Tibial artery (tissue), 4 donors: Measurements from ENCODE around the gene EYS.

ENCODE experiments used
- DNase-seq, 2 donors: peaks; one replicate each; pipeline ENCODE4 v3.0.0-alpha.2; 2019
- H3K27ac ChIP-seq, 2 donors: fragments of 200-600 bp; sonication (generic) in 1 of 2; 1 replicate in 1 of 2; 2 replicates in 1 of 2; pipeline ENCODE4 v1.5.1; 2018 to 2019; ENCODE audit warnings: mild to moderate bottlenecking in 1 of 2
- H3K27me3 ChIP-seq, 2 donors: fragments of 200-600 bp; sonication (generic) in 1 of 2; one replicate each; pipeline versions ENCODE4 v1.5.1 to v1.6.0; 2016 to 2019
- H3K36me3 ChIP-seq, 3 donors: fragments of 200-600 bp; sonication (generic) in 2 of 3; one replicate each; pipeline ENCODE4 v1.5.1; 2016 to 2019; ENCODE audit warnings: mild to moderate bottlenecking in 2 of 3
- H3K4me1 ChIP-seq, 4 donors: fragments of 200-600 bp; sonication (generic) in 2 of 4; 1 replicate in 3 of 4; 2 replicates in 1 of 4; pipeline ENCODE4 v1.5.1; 2016 to 2019
- H3K4me3 ChIP-seq, 2 donors: fragments of 200-600 bp; sonication (generic) in 1 of 2; 1 replicate in 1 of 2; 2 replicates in 1 of 2; pipeline ENCODE4 v1.5.1; 2018 to 2019; ENCODE audit warnings: mild to moderate bottlenecking in 2 of 2
- H3K9me3 ChIP-seq, 3 donors: fragments of 200-600 bp; sonication (generic) in 1 of 3; one replicate each; pipeline ENCODE4 v1.5.1; 2016 to 2019
- CTCF ChIP-seq, 2 experiments: fragments of 200-600 bp in 1 of 2; fragments of 450-650 bp in 1 of 2; IDR thresholded peaks; one replicate each; pipeline ENCODE4 v1.5.1; 2017 to 2019; ENCODE audit warnings: antibody characterized with exemption in 2 of 2, mild to moderate bottlenecking in 1 of 2, moderate library complexity in 1 of 2
- intact Hi-C: fragments of 100-400 bp; cut with DNase I; formaldehyde crosslinking; loops from one replicate; pipeline ENCODE4 v1.15.0; 2023; ENCODE audit warnings: low total_unique reads

EYS gene

GRCh38 chr6:64221776-64222175, 1485.2 kb downstream of the EYS start:
- no peak for DNase-seq
- intact Hi-C loops: no loop called here
- Histone ChIP-seq H3K36me3 (no peaks in the 10 kb centered on the region), H3K9me3 (no peaks in the 10 kb centered on the region), H3K4me3 (no peak overlapping the region), H3K27ac (no peak overlapping the region), H3K27me3 (no peaks in the 10 kb centered on the region), H3K4me1 (no peaks in the 10 kb centered on the region)
- TF ChIP-seq CTCF (IDR thresholded peaks at IDR 0.05): no peak

- no peak for TF ChIP-seq CTCF (IDR thresholded peaks at IDR 0.05)
- no peaks in the 10 kb centered on the region for H3K4me1 ChIP-seq
- no peak for DNase-seq
- no peaks in the 10 kb centered on the region for H3K9me3 ChIP-seq
- H3K27me3 ChIP-seq: no peaks in the 10 kb centered on the region
- H3K36me3 ChIP-seq: no peaks in the 10 kb centered on the region
- H3K27ac ChIP-seq: no peak overlapping the region
- no peak overlapping the region for H3K4me3 ChIP-seq
- intact Hi-C loops: no loop called here
Observed at GRCh38 chr6:64220801-64221200, 1486.2 kb downstream of the EYS start.

GRCh38 chr6:64217721-64218620, 1489.1 kb downstream of the EYS start:
- no peak for DNase-seq
- H3K27ac ChIP-seq: no peak overlapping the region
- H3K27me3 ChIP-seq: no peaks in the 10 kb centered on the region
- no peak overlapping the region for H3K4me3 ChIP-seq
- no peaks in the 10 kb centered on the region for H3K36me3 ChIP-seq
- intact Hi-C loops: no loop called here
- H3K9me3 ChIP-seq: no peaks in the 10 kb centered on the region
- H3K4me1 ChIP-seq: no peaks in the 10 kb centered on the region
- no peak for TF ChIP-seq CTCF (IDR thresholded peaks at IDR 0.05)

- H3K4me1 ChIP-seq: no peaks in the 10 kb centered on the region
- no peaks in the 10 kb centered on the region for H3K27me3 ChIP-seq
- no peak for DNase-seq
- intact Hi-C loops: no loop called here
- H3K36me3 ChIP-seq: no peaks in the 10 kb centered on the region
- TF ChIP-seq CTCF (IDR thresholded peaks at IDR 0.05): no peak
- no peak overlapping the region for H3K4me3 ChIP-seq
- H3K27ac ChIP-seq: no peak overlapping the region
- no peaks in the 10 kb centered on the region for H3K9me3 ChIP-seq
Observed at GRCh38 chr6:64214373-64214772, 1492.7 kb downstream of the EYS start.

- no peaks in the 10 kb centered on the region for H3K36me3 ChIP-seq
- intact Hi-C loops: no loop called here
- no peak overlapping the region for H3K4me3 ChIP-seq
- no peak for TF ChIP-seq CTCF (IDR thresholded peaks at IDR 0.05)
- H3K9me3 ChIP-seq: no peaks in the 10 kb centered on the region
- H3K27me3 ChIP-seq: no peaks in the 10 kb centered on the region
- H3K4me1 ChIP-seq: no peaks in the 10 kb centered on the region
- H3K27ac ChIP-seq: no peak overlapping the region
- DNase-seq: no peak
Observed at GRCh38 chr6:64213697-64214096, 1493.3 kb downstream of the EYS start.
